Adrenal gland (tissue), 5 donors: ENCODE results near the gene CHRD.

Experiments
- POLR2A ChIP-seq, 2 donors: fragments of 450-650 bp; IDR thresholded peaks; one replicate each; pipeline ENCODE4 v1.6.1; 2017; ENCODE audit warnings: antibody characterized with exemption in 2 of 2, mild to moderate bottlenecking in 2 of 2, moderate library complexity in 1 of 2
- TF ChIP-seq, protein P1 (sequence below), 6 experiments: fragments of 450-650 bp in 4 of 6; fragments of 200-600 bp in 2 of 6; sonication (generic) in 1 of 6; IDR thresholded peaks; 1 replicate in 5 of 6; 2 replicates in 1 of 6; pipeline versions ENCODE4 v1.5.1 to v1.8.0; 2016 to 2021; ENCODE audit warnings: antibody characterized with exemption in 6 of 6, mild to moderate bottlenecking in 2 of 6, moderate library complexity in 1 of 6
- donor health status: DM: no; HTN: no; CAD: no.

DNA sequence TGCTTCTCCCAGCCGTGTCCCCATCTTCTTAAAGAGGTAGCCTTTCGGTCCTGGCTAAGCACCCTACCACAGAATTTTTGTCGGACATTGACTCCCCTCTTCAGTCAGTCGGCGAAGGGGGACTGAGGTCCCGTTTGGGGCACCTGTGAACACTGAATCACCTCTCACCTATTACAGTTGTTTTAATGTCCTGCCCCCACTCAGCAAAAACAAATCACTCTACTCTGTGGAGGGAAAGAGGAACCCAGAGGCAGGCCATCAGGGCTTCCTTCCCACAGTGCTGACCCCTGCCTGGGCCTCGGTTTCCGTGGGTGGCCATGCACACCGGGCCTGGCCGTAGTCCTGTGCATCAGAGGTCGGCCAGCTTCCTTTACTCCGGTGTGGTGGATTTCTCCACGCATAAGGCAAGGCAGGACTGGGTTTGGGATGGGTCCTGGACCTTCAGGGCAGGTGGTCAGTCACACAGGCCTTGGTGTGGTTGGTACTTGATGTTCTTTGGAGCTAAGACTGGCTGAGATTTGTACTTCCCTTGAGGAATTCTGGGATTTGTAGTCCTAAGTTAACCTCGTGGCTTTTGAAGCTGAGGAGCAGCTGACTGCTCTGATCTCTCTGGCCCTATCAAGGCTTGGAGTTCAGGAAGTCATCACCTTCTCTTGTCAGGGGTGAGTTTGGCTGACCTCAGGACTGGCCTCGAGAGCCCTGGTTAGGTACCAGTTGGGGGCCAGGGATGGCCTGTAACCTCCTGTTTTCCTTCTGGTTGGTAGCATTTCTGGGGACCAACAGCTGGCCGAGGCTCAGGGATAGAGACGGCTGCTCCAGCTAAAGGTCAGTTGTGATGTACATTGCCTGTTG is 43.1 kb upstream of the CHRD start:
- TF ChIP-seq, protein P1, sequence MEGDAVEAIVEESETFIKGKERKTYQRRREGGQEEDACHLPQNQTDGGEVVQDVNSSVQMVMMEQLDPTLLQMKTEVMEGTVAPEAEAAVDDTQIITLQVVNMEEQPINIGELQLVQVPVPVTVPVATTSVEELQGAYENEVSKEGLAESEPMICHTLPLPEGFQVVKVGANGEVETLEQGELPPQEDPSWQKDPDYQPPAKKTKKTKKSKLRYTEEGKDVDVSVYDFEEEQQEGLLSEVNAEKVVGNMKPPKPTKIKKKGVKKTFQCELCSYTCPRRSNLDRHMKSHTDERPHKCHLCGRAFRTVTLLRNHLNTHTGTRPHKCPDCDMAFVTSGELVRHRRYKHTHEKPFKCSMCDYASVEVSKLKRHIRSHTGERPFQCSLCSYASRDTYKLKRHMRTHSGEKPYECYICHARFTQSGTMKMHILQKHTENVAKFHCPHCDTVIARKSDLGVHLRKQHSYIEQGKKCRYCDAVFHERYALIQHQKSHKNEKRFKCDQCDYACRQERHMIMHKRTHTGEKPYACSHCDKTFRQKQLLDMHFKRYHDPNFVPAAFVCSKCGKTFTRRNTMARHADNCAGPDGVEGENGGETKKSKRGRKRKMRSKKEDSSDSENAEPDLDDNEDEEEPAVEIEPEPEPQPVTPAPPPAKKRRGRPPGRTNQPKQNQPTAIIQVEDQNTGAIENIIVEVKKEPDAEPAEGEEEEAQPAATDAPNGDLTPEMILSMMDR (IDR thresholded peaks at IDR 0.05): no peak
- peak in 1 of 2 donors; percentile 43 for TF ChIP-seq POLR2A (IDR thresholded peaks at IDR 0.05)
